Endothelial cell (in vitro differentiated cells): Measurements from ENCODE around the gene RNF128. TPM values are rescaled to one million over a fixed set of nuclear protein-coding genes. Genes with fewer than 3 reads are reported as not detected.
"Not testable (repeated sequence)": the region's sequence is repeated elsewhere in the genome, so short reads cannot be mapped to it uniquely, and the experiment has no call there.

ENCODE experiments used
- DNase-seq: peaks from one replicate; pipeline ENCODE4 v3.0.0; 2021; ENCODE audit warnings: low spot score
- H3K27ac Mint-ChIP-seq: one replicate; pipeline ENCODE4 v1.8.0; 2021; ENCODE audit warnings: mixed read lengths, inconsistent platforms; ENCODE audit not compliant: unreplicated experiment
- H3K27me3 Mint-ChIP-seq: one replicate; pipeline ENCODE4 v1.8.0; 2021; ENCODE audit warnings: mild to moderate bottlenecking, moderate library complexity, mixed read lengths, inconsistent platforms; ENCODE audit not compliant: unreplicated experiment
- H3K36me3 Mint-ChIP-seq: one replicate; pipeline ENCODE4 v1.8.0; 2021; ENCODE audit warnings: mild to moderate bottlenecking, low read depth, mixed read lengths, inconsistent platforms; ENCODE audit not compliant: unreplicated experiment
- H3K4me1 Mint-ChIP-seq: one replicate; pipeline ENCODE4 v1.8.0; 2021; ENCODE audit warnings: mild to moderate bottlenecking, mixed read lengths, inconsistent platforms; ENCODE audit not compliant: unreplicated experiment
- H3K4me3 Mint-ChIP-seq: one replicate; pipeline ENCODE4 v1.8.0; 2021; ENCODE audit warnings: mild to moderate bottlenecking, mixed read lengths, inconsistent platforms; ENCODE audit not compliant: unreplicated experiment
- H3K9me3 Mint-ChIP-seq: one replicate; pipeline ENCODE4 v1.8.0; 2021; ENCODE audit warnings: mixed read lengths, inconsistent platforms; ENCODE audit not compliant: unreplicated experiment
- total RNA-seq: library from RNA; stranded (reverse); fragmentation: NEBNext Ultra II Directional; extraction: Animal tissue kit (Norgen Biotek cat#: 25700); gene quantifications from one replicate; pipeline ENCODE4 v1.2.1, GENCODE V29; 2021; ENCODE audit not compliant: unreplicated experiment
- TF ChIP-seq, protein P1 (sequence below): fragments of 200-600 bp; sonication (generic); IDR thresholded peaks from one replicate; pipeline ENCODE4 v1.5.0; 2021; ENCODE audit warnings: antibody characterized with exemption; ENCODE audit not compliant: unreplicated experiment

The RNF128 gene
- total RNA-seq, 1 donor from 2014 or later: 2.5 TPM

DNA sequence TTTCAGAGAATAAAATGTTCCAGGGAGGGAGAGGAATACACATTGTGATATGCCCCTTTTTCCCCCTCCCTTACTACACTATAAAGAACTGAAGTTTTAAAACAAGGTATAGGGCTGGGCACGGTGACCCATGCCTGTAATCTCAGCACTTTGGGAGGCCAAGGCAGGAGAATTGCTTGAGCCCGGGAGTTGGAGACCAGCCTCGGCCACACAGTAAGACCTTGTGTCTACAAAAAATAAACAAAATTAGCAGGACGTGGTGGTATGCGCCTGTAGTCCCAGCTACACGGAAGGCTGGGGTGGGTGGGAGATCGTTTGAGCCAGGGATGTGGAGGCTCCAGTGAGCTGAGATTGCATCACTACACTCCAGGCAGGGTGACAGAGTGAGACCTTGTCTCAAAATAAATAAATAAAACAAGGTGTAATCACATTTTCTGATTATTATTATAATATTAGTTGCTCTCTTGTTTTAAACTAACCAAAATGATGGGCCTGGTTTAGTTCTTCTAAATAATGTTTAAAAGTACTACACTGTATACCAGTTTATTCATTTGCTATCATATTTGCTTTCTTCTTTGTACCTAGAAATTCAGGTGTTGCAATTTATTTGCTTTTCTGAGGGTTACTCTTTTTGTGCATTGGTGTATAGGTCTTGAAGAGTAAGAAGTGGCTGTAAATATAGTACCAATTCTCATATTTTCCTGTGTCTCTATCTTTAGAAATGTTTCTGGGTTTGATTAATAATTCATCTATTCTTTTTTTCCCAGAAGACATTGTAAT lies 84.8 kb downstream of the RNF128 start:
- DNase-seq: no peak
- H3K9me3 Mint-ChIP-seq: no peaks in the 10 kb centered on the region
- TF ChIP-seq, protein P1, sequence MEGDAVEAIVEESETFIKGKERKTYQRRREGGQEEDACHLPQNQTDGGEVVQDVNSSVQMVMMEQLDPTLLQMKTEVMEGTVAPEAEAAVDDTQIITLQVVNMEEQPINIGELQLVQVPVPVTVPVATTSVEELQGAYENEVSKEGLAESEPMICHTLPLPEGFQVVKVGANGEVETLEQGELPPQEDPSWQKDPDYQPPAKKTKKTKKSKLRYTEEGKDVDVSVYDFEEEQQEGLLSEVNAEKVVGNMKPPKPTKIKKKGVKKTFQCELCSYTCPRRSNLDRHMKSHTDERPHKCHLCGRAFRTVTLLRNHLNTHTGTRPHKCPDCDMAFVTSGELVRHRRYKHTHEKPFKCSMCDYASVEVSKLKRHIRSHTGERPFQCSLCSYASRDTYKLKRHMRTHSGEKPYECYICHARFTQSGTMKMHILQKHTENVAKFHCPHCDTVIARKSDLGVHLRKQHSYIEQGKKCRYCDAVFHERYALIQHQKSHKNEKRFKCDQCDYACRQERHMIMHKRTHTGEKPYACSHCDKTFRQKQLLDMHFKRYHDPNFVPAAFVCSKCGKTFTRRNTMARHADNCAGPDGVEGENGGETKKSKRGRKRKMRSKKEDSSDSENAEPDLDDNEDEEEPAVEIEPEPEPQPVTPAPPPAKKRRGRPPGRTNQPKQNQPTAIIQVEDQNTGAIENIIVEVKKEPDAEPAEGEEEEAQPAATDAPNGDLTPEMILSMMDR: no peak
- H3K4me1 Mint-ChIP-seq: peaks cover 2% of the 10 kb centered on the region
- no peak overlapping the region for H3K27ac Mint-ChIP-seq
- no peak overlapping the region for H3K4me3 Mint-ChIP-seq
- no peaks in the 10 kb centered on the region for H3K36me3 Mint-ChIP-seq
- H3K27me3 Mint-ChIP-seq: peaks cover under 1% of the 10 kb centered on the region

- H3K4me1 Mint-ChIP-seq, H3K36me3 Mint-ChIP-seq, H3K27me3 Mint-ChIP-seq, H3K27ac Mint-ChIP-seq, H3K9me3 Mint-ChIP-seq, DNase-seq, H3K4me3 Mint-ChIP-seq: not testable (repeated sequence)
Observed at GRCh38 chrX:106812930-106813329, 86.4 kb downstream of the RNF128 start.

GRCh38 chrX:106814093-106814492 lies 87.6 kb downstream of the RNF128 start:
- H3K4me3 Mint-ChIP-seq: not testable (repeated sequence)

More at GRCh38 chrX:106814093-106814492, 87.6 kb downstream of the RNF128 start:
- H3K4me1 Mint-ChIP-seq, H3K36me3 Mint-ChIP-seq, H3K27ac Mint-ChIP-seq, H3K9me3 Mint-ChIP-seq, H3K27me3 Mint-ChIP-seq, DNase-seq: not testable (repeated sequence)

Other genes starting within 250 kb of the RNF128 start
- 3.1 TPM for gene RADX, start 114.7 kb upstream of the RNF128 start, total RNA-seq
- gene TBC1D8B, start 76.0 kb downstream of the RNF128 start, total RNA-seq: 3.6 TPM
- gene RIPPLY1, start 176.6 kb downstream of the RNF128 start, total RNA-seq: not detected
- not detected for gene CLDN2, start 193.7 kb downstream of the RNF128 start, total RNA-seq